ENCODE data around the gene TNPO2. TPM values are rescaled to one million over a fixed set of nuclear protein-coding genes. Genes with fewer than 3 reads are reported as not detected.
A peak's percentile ranks its signal among the peaks of the same experiment; 100 is the strongest.

The TNPO2 gene
- total and polyA plus RNA-seq, 2 experiments from 2014 or later = 37.1 to 83.0 TPM

DNA sequence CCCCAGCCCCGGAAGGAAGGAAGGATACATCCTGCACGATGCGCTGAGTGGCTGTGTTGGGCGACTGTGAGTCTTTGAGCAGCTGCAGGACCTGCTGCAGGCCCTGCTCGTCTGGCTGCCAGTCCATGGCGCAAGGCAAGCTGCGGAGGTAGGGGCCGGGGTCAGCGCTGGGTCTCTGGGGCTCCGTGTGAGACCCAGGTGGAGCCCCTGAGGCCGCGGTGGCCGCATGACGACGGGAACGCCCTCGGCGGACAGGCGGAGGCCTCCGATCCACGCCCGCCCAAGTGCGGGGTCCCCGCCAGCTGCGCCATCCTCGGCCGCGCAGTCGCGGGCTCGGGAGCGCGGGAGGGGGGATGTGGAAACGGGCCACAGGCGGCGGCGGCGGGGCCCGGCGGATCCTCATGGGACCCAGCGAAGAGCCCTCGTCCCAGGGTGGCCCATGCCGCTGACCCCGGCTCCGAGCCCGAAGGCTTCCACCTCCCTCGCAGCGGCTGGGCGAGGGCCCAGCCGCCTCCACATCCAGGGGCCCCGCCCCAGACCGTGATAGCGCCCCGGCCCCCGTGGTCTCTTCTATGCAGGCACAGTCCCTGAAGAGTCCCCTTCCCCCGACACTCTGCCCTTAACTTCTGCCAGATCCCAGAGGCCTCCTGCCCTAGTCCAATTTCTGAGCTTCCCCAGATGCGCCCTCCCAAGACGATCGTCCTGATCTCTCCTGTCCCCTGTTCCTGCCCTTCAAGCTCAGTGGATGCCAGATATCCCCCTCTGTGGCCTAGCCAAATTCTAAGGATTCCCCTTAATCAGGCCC lies 2.7 kb downstream of the TNPO2 start:
- no peaks in the 10 kb centered on the region for H3K9me2 ChIP-seq (ENCODE audit: insufficient read depth)
- peak overlapping the region; percentile 96; the same call in 1 of the 2 replicates for H3K27ac ChIP-seq (ENCODE audit: low read depth)
- Mint-ChIP-seq H3K9me3 (peaks cover 4% of the 10 kb centered on the region; the same call in 1 of the 3 replicates), H3K4me3 (peak overlapping the region; percentile 91), H3K4me1 (peaks cover 8% of the 10 kb centered on the region), H3K36me3 (ENCODE audit: low read depth) (peaks cover 48% of the 10 kb centered on the region), H3K27ac (peak overlapping the region; percentile 90), H3K27me3 (ENCODE audit: insufficient read depth, low read depth, poor library complexity) (peaks cover 27% of the 10 kb centered on the region)
- ATAC-seq (peak; percentile 3), DNase-seq (ENCODE audit: low spot score) (peak; percentile 43)
- H3K27me3 ChIP-seq (ENCODE audit: insufficient read depth) = no peaks in the 10 kb centered on the region
- peaks cover 18% of the 10 kb centered on the region for H3K36me3 ChIP-seq (ENCODE audit: insufficient read depth)
- H3K4me1 ChIP-seq (ENCODE audit: insufficient read depth) = peaks cover 9% of the 10 kb centered on the region; the same call in 1 of the 2 replicates
- H4K20me1 ChIP-seq (replicated peaks; ENCODE audit: insufficient read depth) = peaks cover 33% of the 10 kb centered on the region
- peak overlapping the region; percentile 80 for H3K4me3 ChIP-seq
- H3K79me2 ChIP-seq (replicated peaks; ENCODE audit: insufficient read depth) = peaks cover 79% of the 10 kb centered on the region
- peaks cover 34% of the 10 kb centered on the region for H3F3A ChIP-seq (replicated peaks; ENCODE audit: low read depth)
- peak overlapping the region; percentile 100 for H3K4me2 ChIP-seq
- TF ChIP-seq JUNB (IDR thresholded peaks at IDR 0.05; ENCODE audit: unreplicated experiment) = no peak
- no peak overlapping the region for H2AFZ ChIP-seq

DNA sequence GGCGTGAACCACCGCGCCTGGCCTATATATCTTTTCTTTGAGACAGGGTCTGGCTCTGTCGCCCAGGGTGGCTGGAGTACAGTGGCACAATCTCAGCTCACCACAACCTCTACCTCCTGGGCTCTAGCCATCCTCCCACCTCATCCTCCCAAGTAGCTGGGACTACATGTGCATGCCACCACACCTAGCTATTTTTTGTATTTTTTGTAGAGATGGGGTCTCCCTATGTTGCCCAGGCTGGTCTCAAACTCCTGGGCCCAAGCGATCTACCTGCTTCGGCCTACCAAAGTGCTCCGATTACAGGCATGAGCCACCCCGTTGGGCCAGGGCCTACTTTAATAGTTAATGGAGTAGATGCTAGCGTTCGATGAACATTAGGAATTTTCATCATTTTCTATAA lies 3.4 kb downstream of the TNPO2 start:
- no peak for ATAC-seq
- Histone ChIP-seq H3K9me2 (ENCODE audit: insufficient read depth) (no peaks in the 10 kb centered on the region), H2AFZ (no peak overlapping the region), H4K20me1 (replicated peaks; ENCODE audit: insufficient read depth) (peaks cover 36% of the 10 kb centered on the region), H3K36me3 (ENCODE audit: insufficient read depth) (peaks cover 23% of the 10 kb centered on the region), H3K79me2 (replicated peaks; ENCODE audit: insufficient read depth) (peaks cover 83% of the 10 kb centered on the region), H3K4me2 (peak overlapping the region; percentile 100), H3K4me3 (peak overlapping the region; percentile 80), H3K4me1 (ENCODE audit: insufficient read depth) (peaks cover 9% of the 10 kb centered on the region; the same call in 1 of the 2 replicates), H3K27ac (ENCODE audit: low read depth) (peak overlapping the region; percentile 55; the same call in 1 of the 2 replicates), H3F3A (replicated peaks; ENCODE audit: low read depth) (peaks cover 39% of the 10 kb centered on the region), H3K27me3 (ENCODE audit: insufficient read depth) (no peaks in the 10 kb centered on the region)
- TF ChIP-seq STAT1 (IDR thresholded peaks at IDR 0.05; ENCODE audit: unreplicated experiment) (no peak), ZNF331 (CRISPR knock-in tag; IDR thresholded peaks at IDR 0.05; ENCODE audit: low read depth) (no peak), JUNB (IDR thresholded peaks at IDR 0.05; ENCODE audit: unreplicated experiment) (no peak)
- TF ChIP-seq, protein P1, sequence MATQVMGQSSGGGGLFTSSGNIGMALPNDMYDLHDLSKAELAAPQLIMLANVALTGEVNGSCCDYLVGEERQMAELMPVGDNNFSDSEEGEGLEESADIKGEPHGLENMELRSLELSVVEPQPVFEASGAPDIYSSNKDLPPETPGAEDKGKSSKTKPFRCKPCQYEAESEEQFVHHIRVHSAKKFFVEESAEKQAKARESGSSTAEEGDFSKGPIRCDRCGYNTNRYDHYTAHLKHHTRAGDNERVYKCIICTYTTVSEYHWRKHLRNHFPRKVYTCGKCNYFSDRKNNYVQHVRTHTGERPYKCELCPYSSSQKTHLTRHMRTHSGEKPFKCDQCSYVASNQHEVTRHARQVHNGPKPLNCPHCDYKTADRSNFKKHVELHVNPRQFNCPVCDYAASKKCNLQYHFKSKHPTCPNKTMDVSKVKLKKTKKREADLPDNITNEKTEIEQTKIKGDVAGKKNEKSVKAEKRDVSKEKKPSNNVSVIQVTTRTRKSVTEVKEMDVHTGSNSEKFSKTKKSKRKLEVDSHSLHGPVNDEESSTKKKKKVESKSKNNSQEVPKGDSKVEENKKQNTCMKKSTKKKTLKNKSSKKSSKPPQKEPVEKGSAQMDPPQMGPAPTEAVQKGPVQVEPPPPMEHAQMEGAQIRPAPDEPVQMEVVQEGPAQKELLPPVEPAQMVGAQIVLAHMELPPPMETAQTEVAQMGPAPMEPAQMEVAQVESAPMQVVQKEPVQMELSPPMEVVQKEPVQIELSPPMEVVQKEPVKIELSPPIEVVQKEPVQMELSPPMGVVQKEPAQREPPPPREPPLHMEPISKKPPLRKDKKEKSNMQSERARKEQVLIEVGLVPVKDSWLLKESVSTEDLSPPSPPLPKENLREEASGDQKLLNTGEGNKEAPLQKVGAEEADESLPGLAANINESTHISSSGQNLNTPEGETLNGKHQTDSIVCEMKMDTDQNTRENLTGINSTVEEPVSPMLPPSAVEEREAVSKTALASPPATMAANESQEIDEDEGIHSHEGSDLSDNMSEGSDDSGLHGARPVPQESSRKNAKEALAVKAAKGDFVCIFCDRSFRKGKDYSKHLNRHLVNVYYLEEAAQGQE (IDR thresholded peaks at IDR 0.05; ENCODE audit: unreplicated experiment) = no peak
- TF ChIP-seq, protein P2, sequence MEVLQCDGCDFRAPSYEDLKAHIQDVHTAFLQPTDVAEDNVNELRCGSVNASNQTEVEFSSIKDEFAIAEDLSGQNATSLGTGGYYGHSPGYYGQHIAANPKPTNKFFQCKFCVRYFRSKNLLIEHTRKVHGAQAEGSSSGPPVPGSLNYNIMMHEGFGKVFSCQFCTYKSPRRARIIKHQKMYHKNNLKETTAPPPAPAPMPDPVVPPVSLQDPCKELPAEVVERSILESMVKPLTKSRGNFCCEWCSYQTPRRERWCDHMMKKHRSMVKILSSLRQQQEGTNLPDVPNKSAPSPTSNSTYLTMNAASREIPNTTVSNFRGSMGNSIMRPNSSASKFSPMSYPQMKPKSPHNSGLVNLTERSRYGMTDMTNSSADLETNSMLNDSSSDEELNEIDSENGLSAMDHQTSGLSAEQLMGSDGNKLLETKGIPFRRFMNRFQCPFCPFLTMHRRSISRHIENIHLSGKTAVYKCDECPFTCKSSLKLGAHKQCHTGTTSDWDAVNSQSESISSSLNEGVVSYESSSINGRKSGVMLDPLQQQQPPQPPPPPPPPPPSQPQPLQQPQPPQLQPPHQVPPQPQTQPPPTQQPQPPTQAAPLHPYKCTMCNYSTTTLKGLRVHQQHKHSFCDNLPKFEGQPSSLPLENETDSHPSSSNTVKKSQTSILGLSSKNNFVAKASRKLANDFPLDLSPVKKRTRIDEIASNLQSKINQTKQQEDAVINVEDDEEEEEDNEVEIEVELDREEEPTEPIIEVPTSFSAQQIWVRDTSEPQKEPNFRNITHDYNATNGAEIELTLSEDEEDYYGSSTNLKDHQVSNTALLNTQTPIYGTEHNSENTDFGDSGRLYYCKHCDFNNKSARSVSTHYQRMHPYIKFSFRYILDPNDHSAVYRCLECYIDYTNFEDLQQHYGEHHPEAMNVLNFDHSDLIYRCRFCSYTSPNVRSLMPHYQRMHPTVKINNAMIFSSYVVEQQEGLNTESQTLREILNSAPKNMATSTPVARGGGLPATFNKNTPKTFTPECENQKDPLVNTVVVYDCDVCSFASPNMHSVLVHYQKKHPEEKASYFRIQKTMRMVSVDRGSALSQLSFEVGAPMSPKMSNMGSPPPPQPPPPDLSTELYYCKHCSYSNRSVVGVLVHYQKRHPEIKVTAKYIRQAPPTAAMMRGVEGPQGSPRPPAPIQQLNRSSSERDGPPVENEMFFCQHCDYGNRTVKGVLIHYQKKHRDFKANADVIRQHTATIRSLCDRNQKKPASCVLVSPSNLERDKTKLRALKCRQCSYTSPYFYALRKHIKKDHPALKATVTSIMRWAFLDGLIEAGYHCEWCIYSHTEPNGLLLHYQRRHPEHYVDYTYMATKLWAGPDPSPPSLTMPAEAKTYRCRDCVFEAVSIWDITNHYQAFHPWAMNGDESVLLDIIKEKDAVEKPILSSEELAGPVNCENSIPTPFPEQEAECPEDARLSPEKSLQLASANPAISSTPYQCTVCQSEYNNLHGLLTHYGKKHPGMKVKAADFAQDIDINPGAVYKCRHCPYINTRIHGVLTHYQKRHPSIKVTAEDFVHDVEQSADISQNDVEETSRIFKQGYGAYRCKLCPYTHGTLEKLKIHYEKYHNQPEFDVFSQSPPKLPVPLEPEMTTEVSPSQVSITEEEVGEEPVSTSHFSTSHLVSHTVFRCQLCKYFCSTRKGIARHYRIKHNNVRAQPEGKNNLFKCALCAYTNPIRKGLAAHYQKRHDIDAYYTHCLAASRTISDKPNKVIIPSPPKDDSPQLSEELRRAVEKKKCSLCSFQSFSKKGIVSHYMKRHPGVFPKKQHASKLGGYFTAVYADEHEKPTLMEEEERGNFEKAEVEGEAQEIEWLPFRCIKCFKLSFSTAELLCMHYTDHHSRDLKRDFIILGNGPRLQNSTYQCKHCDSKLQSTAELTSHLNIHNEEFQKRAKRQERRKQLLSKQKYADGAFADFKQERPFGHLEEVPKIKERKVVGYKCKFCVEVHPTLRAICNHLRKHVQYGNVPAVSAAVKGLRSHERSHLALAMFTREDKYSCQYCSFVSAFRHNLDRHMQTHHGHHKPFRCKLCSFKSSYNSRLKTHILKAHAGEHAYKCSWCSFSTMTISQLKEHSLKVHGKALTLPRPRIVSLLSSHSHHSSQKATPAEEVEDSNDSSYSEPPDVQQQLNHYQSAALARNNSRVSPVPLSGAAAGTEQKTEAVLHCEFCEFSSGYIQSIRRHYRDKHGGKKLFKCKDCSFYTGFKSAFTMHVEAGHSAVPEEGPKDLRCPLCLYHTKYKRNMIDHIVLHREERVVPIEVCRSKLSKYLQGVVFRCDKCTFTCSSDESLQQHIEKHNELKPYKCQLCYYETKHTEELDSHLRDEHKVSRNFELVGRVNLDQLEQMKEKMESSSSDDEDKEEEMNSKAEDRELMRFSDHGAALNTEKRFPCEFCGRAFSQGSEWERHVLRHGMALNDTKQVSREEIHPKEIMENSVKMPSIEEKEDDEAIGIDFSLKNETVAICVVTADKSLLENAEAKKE (CRISPR knock-in tag; IDR thresholded peaks at IDR 0.05) = no peak
- TF ChIP-seq, protein P3, sequence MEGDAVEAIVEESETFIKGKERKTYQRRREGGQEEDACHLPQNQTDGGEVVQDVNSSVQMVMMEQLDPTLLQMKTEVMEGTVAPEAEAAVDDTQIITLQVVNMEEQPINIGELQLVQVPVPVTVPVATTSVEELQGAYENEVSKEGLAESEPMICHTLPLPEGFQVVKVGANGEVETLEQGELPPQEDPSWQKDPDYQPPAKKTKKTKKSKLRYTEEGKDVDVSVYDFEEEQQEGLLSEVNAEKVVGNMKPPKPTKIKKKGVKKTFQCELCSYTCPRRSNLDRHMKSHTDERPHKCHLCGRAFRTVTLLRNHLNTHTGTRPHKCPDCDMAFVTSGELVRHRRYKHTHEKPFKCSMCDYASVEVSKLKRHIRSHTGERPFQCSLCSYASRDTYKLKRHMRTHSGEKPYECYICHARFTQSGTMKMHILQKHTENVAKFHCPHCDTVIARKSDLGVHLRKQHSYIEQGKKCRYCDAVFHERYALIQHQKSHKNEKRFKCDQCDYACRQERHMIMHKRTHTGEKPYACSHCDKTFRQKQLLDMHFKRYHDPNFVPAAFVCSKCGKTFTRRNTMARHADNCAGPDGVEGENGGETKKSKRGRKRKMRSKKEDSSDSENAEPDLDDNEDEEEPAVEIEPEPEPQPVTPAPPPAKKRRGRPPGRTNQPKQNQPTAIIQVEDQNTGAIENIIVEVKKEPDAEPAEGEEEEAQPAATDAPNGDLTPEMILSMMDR (conservative IDR thresholded peaks at IDR 0.05; ENCODE audit: low read depth in 2 of 2) = no peak
- Mint-ChIP-seq H3K36me3 (ENCODE audit: low read depth) (peaks cover 55% of the 10 kb centered on the region), H3K27me3 (ENCODE audit: insufficient read depth, low read depth, poor library complexity) (peaks cover 27% of the 10 kb centered on the region), H3K4me1 (peaks cover 8% of the 10 kb centered on the region), H3K4me3 (peak overlapping the region; percentile 91), H3K27ac (no peak overlapping the region), H3K9me3 (peaks cover 4% of the 10 kb centered on the region; the same call in 1 of the 3 replicates)
- DNase-seq (ENCODE audit: low spot score) = no peak

Measured in GM23338 (cell line).